ENCODE measurements around the gene DNAH7. TPM values are rescaled to one million over a fixed set of nuclear protein-coding genes. Genes with fewer than 3 reads are reported as not detected.

Gene DNAH7
- total and polyA plus RNA-seq, 3 donors from 2014 or later = 14.9 to 27.1 (median 25.8) TPM

DNA sequence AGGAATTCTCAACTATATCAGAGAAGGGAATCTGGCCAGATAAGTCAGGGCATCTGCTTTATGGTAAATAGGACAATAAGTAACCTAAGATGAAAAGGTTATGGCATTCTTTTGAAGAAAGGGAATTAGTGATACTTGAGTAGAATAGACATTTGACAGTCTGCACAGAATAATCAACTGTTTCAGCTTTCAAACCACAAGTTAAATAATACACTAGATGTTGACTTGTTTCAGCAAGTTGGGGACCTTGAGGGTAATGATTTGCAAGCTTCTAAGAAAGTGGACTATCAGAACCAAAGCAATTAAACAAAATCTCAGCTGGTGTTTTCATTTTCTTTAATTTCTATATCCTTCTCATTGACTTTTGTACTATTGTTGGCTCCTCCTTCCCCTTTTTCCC is 357.2 kb downstream of the DNAH7 start:
- no peak overlapping the region for H3K4me3 ChIP-seq
- no peak overlapping the region for H3K27ac ChIP-seq
- DNase-seq = no peak
- H3K9me3 ChIP-seq = no peaks in the 10 kb centered on the region
- H3K36me3 ChIP-seq (ENCODE audit: low read depth, missing control alignments) = no peaks in the 10 kb centered on the region
- H3K27me3 ChIP-seq = no peaks in the 10 kb centered on the region
- H3K4me1 ChIP-seq = no peaks in the 10 kb centered on the region
- intact Hi-C loops (cut with DNase I; ENCODE audit: low total_unique reads) = no loop called here
- TF ChIP-seq POLR2A (IDR thresholded peaks at IDR 0.05) = no peak
- no peak for TF ChIP-seq CTCF (IDR thresholded peaks at IDR 0.05)

DNA sequence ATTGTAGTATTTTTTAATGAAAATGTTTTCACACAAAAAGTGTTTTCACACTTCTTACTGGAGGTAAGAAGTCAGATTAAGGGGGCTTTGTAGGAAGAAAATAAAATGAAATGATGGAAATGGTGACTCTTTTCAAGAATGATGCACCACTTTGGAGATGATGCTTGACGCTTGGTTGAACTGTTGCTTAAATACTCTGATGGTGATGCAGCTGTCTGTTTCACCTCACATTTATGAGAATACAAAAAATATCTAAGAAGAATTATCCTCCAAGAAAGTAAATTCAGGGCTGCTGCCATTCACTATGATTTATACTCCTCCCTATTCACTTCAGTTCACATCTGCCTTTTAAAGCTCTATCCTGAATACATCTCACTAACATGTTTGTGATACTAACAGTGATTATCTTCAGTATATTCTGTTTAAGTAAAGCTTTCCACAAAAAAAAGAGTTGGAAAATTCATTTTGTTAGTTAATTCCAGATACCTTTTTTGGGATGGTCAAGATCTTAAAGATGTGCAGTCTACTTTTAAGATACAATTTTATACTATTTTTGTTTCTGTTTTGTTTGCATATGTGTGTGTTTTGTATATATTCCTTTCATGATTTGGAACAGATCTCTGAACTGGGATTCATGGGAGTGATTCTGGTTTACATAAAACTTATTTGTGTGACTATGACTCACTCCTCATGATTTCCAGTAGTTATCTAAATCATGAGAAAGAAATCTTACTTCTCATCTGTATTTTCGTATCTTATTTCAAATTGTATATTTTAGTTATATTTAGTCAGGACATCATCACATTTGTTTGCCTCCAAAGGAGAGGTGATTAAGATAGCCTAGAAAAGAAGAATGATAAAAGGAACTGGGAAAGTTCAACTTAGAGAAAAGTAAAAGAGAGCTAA is 358.5 kb downstream of the DNAH7 start:
- 88 to 90% methylated on average over 2 of the region's 2 CpGs for WGBS, 2 donors
- Histone ChIP-seq H3K27ac (no peak overlapping the region), H3K9me3 (no peaks in the 10 kb centered on the region), H3K4me3 (no peak overlapping the region), H3K27me3 (no peaks in the 10 kb centered on the region), H3K4me1 (no peaks in the 10 kb centered on the region), H3K36me3 (ENCODE audit: low read depth, missing control alignments) (no peaks in the 10 kb centered on the region)
- DNase-seq = no peak
- TF ChIP-seq POLR2A (IDR thresholded peaks at IDR 0.05) (no peak), CTCF (IDR thresholded peaks at IDR 0.05) (no peak)
- intact Hi-C loops (cut with DNase I; ENCODE audit: low total_unique reads) = no loop called here

DNA sequence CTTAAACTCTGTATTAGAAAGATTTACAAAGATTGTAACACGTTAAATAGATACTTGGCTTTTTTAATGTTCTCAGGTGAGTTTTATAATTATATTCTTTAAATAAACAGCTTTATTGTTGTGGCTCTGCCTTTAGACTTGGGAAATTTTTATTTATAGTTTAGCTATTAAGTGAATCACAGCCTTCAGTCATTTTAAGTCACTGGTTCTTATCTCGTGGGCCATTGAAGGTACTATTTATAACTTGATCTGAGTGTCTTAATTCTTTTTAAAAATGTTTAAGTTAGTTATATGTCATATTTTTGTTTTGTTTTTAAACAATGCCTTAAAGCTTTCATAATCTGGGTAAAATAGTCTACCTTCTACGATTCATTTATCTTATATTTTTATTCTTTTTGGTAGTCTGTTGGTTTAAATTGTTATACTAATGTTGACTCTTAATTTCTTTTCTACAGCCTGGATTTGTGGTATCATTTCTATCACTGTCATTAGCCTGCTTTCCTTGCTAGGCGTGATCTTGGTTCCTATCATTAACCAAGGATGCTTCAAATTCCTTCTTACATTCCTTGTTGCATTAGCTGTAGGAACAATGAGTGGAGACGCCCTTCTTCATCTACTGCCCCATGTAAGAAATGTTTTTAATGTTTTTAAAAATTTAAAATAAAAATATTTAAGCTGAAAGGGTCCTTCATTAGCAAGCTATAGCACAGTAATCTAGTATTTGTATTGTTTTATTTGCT is 362.3 kb downstream of the DNAH7 start:
- intact Hi-C loops (cut with DNase I; ENCODE audit: low total_unique reads) = no loop called here
- no peak for TF ChIP-seq POLR2A (IDR thresholded peaks at IDR 0.05)
- no peak for TF ChIP-seq CTCF (IDR thresholded peaks at IDR 0.05)
- H3K27ac ChIP-seq = no peak overlapping the region
- WGBS, 2 donors = 76 to 80% methylated on average over 5 of the region's 5 CpGs
- DNase-seq = no peak
- no peaks in the 10 kb centered on the region for H3K36me3 ChIP-seq (ENCODE audit: low read depth, missing control alignments)
- H3K4me1 ChIP-seq = no peaks in the 10 kb centered on the region
- no peak overlapping the region for H3K4me3 ChIP-seq
- H3K9me3 ChIP-seq = no peaks in the 10 kb centered on the region
- no peaks in the 10 kb centered on the region for H3K27me3 ChIP-seq

GRCh38 chr2:195700480-195700879 is 368.2 kb downstream of the DNAH7 start:
- H3K4me1 ChIP-seq = no peaks in the 10 kb centered on the region
- TF ChIP-seq POLR2A (IDR thresholded peaks at IDR 0.05) (no peak), CTCF (IDR thresholded peaks at IDR 0.05) (no peak)
- H3K9me3 ChIP-seq = no peaks in the 10 kb centered on the region
- WGBS, 2 donors = 93 to 96% methylated on average over 2 to 3 of the region's 3 CpGs
- intact Hi-C loops (cut with DNase I; ENCODE audit: low total_unique reads) = no loop called here
- no peak for DNase-seq
- no peak overlapping the region for H3K4me3 ChIP-seq
- H3K36me3 ChIP-seq (ENCODE audit: low read depth, missing control alignments) = no peaks in the 10 kb centered on the region
- H3K27ac ChIP-seq = no peak overlapping the region
- no peaks in the 10 kb centered on the region for H3K27me3 ChIP-seq

All from testis (tissue), 3 donors.